ENCODE measurements around the gene MGAT4B.
A peak's percentile ranks its signal among the peaks of the same experiment; 100 is the strongest.

MGAT4B gene

DNA sequence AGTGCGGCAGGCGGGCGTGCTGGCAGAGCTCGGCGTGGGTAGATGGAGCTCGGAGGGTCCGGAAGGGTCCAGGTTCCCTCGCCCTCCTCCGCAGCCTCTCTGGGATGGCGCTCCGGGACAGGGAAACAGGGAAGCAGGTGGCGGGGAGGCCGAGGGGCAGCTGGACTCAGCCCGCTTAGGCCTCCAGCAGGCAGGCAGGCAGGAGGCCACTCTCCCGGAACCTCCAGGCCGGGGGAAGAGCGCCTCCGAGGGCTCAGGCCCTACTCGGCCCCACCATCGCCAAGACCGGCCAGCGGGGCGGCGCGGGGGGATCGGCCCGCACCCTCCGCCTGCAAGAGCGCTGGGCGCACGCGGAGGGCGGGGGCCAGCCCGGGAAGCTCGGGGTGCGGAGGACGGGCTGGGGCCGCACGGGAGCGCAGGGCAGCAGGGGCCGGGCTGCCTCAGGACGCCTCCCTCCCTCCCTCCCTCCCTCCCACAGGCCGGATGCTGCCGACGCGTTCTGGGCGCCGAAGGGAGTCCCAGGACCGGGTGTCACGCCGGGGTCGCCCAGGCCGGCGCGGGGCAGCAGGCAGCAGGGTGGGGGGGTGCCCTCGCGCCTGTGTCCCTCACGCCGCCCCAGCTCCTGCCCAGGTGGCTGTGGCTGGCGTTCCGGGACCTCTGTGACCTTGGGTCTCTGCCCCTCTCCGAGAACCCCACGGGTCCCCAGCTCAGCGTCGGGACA lies 977 bp downstream of the MGAT4B start:
- DNase-seq, result peak; percentile 30

DNA sequence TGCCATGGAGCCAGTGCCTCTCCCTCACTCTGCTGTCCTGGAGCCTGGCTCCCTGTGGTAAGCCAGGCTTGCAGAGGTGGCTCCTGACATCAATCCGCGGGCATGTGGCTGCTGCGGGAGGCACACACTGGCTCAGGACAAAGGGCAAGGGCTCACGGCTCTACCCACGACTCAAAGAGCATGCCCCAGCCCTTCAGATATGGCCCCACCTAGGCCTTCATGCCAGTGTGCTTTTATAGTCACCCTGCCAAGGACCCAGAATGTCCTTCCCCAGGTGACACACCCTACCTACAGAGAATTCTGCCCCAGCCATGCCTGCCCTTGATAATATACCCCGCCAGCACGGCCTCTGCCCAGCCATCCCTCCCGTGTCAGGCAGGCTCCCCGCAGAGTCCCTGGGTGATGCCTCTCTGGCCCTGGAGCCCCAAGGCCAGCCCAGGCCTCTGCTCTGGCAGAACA lies 1.6 kb downstream of the MGAT4B start:
- no peak for DNase-seq

DNA sequence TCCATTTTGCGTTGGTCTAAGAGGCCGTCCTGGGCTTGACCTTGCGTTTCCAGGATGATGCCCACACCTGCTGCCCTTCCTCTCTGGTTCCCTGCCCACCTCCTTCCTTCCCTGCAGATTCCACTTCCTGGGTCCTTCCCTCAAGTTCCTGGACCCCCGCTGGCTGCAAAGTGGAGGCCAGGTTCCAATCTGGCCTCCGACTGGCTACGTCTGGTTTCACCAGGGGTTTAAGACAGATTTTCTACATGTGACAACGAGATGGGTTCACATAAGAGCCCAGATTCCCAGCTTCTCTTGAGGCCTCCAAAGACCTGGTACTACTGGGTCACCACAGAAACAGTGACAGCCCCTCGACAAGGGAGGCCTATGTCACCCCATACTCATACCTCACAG lies 2.1 kb downstream of the MGAT4B start:
- DNase-seq, result no peak

DNA sequence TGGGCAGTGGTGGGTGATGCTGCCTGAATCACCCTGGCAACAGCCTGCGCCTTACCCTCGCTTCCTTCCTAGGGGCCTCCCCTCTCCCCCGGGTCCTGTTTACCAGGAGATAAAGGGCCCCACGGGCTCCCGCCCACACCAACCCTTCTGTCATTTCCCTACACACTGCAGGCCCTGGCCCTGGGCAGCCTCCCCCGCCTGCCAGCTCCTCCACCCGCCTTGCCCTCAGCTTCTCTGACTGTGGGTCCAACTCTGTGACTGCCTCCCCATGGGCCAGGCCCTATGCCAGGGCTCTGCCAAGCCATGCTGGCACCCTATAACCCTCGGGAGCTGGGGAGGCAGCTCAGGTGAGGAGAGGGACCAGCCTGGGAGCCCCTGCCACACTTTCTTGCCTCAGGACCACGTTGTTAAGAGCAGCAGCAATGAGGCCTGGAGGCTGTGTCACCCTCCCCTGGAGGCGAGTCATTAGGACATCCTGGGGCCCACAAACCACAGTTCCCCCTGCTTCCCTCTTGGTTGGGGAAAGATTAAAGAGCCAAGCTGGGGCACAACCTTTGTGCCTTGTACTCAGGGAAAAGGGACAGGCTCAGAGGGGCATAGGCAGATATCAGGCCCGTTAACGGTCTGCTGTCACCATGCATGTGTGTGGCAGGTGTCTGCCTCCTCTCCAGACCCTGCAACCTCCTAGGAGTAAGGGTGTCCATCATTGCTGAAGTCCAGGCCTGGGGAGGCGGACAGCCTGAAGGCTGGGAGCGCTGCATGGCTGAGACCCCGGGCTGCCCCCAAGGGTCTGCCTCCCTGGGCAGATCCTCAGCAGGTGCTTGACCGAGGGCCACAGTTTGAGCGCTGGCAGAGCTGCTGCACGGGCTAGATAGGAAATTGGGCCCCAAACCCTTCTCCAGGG lies 2.8 kb downstream of the MGAT4B start:
- no peak for DNase-seq

DNA sequence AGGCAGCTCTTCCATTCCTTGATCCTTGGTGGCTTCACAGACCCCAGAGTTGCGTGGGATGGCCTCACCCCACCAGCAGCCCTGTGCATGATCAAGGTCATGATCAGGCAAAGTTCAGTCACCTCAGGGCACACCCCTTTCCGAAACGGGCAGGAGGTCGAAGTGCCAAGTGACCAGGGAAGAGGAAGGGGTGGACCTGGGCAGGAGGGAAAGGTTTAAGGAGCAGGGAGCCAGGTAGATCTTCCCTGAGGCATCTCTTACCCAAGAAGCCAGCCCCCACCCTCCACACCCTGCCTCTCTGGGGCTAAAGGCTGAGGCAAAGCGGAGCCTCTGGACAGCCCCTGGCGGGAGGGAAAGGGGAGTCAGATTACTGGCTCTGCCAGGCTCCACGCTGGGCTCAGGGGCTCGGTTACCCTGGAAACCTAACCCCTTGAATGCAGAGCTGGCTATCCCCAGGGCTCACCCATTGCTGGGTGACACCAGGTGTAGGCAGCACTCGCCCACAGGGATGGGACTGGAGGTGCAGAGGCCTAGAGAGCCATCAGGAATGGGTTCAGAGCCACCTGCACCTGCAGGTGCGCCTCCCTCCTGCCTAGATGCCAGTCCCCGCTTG lies 3.6 kb downstream of the MGAT4B start:
- DNase-seq, result no peak

DNA sequence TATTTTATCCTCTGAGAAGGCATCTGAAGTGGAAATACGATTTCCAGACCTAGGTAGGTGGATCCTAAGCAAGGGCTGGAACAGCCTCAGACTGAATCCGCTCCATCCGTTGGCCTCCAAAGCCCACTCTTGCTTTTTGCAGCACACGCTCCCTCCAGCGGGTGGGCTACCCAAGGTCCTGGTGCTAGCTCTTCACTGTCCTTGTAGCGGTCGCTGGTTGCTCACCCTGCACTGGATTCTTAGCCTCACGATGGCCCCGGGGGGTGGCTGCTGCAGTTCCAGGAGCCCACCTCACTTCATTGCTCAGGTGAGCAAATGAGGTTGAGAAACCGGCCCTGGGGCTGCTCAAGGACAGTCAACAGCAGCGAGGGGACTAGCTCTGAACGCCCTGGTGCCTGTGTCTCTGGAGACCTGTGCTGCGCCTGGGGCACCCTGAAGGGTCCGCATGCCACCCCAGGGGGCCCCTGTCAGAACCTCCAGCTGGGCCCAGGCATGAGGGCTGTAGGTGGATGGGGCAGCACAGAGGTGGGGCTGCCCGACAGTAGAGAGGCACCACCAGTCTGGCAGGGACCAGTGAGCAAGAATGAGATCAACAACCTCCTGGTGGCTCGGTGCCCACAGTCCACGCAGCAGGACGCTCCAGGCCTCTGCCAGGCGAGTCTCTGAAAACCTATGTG lies 4.3 kb downstream of the MGAT4B start:
- no peak for DNase-seq

DNA sequence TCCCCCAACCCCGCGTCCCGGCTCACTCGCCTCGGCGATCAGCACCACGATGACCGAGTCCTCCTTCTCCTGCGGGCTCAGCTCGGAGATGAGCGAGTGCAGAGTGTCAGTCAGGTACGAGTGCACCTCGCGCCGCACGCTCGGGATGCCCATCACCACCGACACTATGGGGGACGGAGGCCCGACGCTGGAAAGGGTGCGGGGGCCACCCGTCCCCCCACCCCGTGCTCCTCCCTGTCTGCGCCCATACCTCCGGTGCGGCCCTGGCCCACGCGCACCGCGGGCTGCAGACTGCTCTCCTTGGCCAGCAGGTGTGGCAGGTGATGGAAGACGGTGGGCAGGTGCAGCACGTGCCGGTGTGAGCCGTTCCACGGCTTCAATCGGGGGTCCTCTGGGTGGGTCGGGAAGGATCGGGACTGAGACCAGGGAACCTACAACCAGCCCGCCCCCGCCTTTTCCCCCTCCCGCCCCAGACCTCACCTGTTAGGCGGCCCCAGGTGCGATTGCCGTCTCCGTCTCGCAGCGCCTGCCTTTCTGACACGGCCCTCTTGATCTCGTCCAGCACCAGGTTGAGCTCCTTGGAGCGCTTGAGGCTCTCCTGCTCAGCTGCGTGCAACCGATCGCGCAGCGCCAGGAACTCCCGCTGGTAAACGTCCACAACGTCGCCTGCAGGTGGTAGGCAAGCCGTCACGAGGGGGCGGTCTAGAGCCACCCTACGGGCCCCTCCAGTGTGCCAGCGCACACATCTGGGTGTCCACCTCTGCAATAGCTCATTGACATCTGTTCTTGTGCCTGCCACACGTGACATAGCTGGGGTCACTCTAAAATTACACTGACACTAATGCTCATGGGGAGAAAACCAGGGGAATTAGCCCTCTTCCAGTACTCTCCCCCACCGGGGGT lies 5.1 kb downstream of the MGAT4B start:
- DNase-seq, result peak; percentile 52

DNA sequence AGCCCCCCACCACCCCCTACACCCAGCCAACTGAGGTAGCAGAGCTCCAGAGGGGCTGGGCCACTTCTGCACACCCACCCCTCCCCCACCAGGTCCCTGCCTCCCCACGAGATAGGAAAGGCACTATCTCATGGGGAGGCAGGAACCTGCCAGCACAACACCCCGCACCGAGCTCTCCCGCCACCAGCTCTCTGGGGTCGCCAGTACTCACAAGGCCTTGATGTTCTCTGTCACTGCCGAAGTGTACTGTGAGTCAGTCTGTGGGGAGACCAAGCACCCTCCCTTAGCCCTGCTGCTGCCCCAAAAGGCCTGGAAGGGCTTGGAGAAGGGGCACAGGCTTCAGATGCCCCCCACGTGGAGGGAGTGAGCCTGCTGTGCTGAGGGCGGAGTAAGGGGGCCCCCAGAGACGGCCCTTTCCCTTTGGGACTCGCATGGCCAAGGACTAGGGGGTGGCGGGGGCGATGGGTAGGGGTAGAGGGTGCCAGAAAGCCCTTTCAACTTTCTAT lies 5.9 kb downstream of the MGAT4B start:
- no peak for DNase-seq

DNA sequence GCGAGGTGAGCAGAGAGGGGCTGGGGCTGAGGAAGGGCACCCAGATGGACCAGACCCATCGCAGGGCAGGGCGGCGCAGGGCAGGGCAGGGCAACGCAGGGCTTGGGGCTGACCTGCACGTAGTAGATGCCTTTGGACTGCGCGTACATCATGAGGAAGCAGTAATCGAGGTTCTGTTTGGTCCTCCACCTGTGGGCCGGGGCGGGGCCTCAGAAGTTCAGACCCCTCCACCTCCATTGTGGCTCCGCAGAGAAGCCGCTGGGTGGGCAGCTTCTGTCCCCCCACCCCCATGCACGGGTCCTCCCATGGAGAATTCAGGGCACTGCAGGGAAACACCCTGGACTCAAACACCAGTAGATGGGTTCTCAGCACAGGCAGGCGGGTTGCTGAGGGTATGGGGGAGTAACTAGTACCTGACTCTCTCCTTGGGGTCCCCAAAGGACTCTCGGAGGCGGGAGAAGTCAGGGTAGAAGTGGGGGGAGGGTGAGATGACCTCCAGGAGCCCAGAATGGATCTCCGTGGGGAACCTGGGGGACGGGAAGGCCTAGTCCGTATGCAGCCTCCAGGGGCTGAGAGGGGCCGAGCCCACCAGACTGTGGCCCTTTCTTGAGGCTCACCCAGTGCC lies 6.5 kb downstream of the MGAT4B start:
- no peak for DNase-seq

DNA sequence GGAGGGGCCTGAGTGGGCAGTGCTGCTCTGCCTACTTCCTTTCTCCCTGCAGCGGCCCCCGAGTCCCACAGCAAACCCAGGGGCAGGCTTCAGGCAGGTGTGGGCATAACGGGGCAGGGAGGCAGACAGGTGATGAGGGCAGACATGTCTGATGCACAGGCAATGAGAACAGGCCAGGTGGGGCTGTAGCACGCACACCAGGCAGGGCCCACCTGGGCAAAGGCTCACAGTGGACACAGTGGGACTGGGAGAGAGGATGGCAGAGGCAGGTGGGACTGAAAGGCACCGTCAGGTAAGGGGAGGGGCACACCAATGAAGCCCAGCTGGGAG lies 7.1 kb downstream of the MGAT4B start:
- DNase-seq, result no peak

DNA sequence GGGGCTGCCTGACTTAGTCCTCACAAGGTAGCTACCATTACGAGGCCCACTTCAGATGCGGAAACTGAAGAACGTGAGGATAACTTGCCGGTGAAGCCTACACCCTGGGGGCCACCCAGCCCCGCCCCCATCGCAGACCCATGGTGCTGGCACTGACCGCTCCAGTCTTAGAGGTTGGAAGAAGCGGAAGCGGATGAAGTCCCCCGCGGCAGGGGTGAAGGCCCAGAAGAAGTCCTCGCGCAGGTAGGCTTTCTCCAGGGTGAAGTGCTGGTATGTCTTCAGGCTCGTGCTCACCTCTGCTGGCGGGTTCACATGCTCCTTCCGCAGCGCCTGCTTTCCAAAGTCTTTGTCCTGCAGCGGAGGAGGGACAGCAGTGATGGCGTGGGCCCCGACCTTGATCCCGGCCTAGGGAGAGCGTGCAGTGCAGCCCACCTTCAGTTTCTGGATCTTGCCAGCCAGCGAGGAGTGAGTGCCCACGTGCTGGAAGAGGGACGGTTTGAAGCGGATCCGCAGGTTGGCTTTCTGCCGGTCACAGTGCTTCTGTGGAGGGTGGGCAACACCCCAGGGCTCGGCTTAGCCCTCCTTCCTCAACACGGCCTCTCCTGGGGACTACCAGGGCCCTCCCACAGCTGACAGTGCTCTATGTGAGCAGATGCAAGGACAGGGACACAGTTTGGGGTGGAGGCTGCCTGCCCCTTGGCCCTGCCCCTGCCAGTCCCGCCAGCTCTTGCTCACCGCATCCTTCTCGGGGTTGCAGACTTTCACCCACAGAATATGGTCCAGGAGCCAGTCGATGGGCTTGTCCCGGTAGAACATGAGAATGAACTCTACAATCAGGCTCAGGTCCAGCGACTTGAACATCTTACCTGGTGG lies 7.7 kb downstream of the MGAT4B start:
- DNase-seq, result no peak

DNA sequence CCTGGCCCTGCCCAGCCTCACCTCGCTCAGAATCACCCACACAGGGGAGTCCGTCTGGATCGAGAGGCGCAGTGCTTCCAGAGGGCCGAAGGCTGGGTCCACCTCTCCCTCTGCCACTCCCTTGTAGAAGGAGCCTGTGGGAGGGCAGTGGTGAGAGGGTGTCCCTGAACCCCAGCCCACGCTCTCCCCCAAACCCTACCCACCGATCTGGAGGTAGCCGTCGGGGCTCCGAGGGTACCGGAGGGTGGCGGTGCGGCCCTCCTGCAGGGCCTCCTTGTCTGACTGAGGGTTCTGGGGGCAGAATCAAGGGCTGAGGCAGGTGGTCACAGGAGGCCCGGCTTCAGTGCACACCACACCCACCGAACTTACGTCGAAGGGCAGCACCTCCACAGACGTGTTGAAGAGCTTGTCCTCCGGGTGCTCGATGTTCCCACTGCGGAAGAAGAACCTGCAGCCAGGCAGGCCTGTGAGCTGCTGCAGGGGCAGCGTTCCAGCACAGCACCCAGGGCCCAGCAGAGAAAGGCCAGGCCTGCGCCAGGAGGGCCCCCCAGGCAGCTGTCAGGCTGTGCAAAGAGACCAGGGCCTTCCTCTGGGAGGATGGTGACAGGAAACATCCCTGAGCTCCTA lies 8.4 kb downstream of the MGAT4B start:
- no peak for DNase-seq

DNA sequence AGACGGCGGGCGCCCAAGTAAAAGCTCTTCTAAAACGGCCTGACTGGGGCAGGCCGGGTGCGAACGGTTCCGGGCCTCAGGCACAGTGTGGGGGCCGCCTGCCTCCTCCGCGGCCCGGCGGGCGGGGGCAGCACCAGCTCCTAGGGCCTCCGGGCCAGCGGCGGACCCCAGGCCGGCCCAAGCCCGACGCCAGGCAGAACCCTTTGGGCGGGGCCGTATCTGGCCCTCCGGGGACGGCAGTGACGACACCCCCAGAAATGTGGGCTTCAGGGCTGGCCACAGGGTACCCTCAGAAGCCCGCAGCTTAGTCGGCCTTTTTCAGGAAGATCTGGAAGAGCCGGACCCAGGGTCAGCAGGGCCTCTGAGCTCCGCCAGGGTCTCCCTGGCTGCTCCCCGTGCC lies 8.9 kb downstream of the MGAT4B start:
- DNase-seq, result no peak

DNA sequence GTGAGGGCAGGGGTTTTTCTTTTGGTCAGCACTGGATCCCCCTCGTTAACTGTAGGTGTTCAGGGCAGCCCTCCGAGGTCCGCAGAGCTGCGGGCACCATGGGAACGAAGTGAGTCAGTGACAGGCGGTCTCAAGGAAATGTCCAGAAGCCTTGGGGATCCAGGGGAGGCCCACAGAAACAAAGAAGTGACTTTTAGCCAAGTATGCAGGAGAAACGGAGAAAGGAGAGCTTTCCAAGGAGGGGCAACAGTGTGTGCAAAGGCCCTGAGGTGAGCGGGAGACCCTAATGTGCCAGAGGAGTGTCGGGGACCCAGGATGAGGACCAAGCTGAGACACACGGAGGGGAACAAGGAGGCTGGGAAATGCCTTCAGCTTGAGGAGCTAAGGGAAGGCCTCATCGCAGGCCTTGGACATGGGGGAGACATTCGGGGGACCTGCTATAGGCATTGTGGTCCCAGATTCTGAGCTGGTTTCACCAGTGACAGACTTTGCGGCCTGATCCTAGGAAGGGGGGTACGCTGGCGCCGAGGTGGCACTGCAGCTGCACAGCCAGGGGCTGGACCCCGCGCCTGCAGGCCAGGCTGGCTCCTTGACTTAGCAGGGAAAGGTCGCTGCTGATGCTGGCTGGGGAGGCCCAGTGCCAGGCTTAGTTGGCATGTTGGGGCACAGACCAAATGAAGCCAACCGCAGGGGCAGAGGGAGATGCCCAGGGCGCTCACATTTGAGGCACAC lies 9.6 kb downstream of the MGAT4B start:
- no peak for DNase-seq

DNA sequence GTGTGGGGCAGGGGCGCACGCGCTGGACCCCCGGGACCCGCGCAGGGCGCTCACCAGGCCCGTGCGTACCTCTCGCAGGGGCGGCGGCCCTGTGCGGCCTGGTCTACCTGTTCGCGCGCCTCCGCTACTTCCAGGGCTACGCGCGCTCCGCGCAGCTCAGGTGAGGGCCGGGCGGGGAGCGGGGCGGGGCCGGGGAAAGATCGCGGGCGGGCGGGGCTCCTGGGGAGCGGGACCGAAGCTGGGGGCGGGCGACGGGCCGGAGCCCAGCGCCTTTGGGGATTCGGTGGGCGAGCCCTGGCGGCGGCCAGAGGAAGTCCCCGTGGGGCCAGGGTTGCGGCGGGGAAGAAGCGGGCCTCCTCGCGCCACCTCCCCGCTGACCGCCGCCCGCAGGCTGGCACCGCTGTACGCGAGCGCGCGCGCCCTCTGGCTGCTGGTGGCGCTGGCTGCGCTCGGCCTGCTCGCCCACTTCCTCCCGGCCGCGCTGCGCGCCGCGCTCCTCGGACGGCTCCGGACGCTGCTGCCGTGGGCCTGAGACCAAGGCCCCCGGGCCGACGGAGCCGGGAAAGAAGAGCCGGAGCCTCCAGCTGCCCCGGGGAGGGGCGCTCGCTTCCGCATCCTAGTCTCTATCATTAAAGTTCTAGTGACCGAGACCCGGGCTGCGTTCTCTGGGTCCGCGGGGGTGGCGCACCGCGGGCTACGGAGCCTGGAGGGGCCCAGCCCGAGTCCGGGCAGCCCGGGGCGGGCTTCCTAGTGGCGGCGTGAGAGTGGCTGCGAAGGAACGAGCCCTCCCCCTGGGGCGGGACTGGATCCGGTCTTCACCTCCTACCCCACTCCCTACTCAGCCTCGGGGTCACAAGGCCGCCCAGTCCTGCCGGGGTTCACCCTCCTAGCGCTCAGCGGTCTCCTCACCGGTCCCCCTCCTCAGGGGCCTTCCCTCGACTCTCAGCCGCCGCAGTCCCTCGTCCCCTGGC lies 10.5 kb downstream of the MGAT4B start:
- DNase-seq, result peak; percentile 72

DNA sequence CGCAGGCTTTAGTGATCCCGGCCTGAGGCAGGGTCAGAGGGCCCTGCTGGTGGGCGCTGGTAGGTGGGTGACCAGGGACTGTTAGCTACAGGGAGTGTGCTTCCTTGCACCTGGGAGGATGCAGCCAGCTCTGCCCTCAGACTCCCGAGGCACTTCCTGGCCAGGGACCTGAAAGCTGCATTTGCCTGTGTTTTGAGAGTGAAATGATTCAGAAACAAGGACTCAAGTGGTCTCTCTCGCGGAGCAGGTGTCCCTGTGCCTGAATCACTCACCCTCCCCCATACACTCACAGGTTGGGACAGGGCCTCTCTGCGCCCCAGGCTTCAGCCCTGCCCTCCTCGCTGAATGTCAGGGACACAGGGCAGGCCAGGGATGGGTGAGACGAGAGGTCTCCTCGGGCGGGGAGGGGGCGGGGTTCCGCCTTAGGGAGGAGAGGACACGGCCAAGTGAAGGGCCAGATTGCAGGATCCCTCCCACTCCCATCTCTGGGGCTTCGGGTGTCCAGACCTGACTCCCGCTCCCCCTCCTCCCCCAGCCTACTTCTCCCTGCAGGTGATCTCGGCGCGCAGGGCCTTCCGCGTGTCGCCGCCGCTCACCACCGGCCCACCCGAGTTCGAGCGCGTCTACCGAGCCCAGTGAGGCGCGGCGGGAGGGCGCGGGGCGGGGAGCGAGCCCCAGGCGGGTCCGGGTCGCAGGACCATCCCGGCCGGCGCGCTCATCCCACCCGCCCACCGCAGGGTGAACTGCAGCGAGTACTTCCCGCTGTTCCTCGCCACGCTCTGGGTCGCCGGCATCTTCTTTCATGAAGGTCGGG lies 11.4 kb downstream of the MGAT4B start:
- DNase-seq, result no peak

DNA sequence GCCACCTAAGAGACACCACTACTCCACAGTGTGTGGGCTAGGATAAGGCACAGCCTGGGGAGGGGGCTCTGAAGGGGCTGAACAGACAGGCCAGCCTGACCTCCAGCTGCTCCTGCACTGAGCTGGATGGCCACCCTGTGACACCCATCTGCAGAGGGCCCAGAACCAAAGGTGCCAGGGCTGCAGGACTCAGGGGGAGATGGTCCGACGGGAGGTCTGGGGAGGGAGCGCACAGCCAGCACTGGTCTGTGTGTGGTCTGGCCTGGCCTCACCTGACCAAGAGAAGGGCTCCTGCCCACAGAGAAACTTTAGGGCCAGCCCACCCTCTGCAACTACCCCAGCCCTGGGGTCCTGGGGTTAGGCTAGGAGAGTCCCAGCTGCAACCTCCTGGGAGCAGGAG lies 12.1 kb downstream of the MGAT4B start:
- no peak for DNase-seq

Data from fibroblast of skin of abdomen (primary cell).